ENCODE results near the gene GIT1. TPM values are rescaled to one million over a fixed set of nuclear protein-coding genes. Genes with fewer than 3 reads are reported as not detected.
A peak's percentile ranks its signal among the peaks of the same experiment; 100 is the strongest.

The GIT1 gene
- total RNA-seq, 1 experiment from 2014 or later, result 24.2 TPM

- no TSS peak for BruUV-seq (replicated peaks)
- H3K9me2 ChIP-seq (replicated peaks; ENCODE audit: low read length), result no peaks in the 10 kb centered on the region
- H3K27me3 ChIP-seq (ENCODE audit: low read length), result no peaks in the 10 kb centered on the region
- H3K9ac ChIP-seq (ENCODE audit: low read length), result no peak overlapping the region
- no peaks in the 10 kb centered on the region for H3K4me1 ChIP-seq (ENCODE audit: insufficient read depth, low read length)
- H3K27ac ChIP-seq (ENCODE audit: low read length), result no peak overlapping the region
- POLR2A ChIA-PET (ENCODE audit: unreplicated experiment), result no interaction called here
- no peaks in the 10 kb centered on the region for H3K9me3 ChIP-seq (ENCODE audit: low read length)
- no peak overlapping the region for H2AFZ ChIP-seq (ENCODE audit: low read length)
- no peak for ATAC-seq
- H3K4me2 ChIP-seq (ENCODE audit: low read length), result no peak overlapping the region
- no peak overlapping the region for H3K4me3 ChIP-seq (ENCODE audit: low read length)
- no peaks in the 10 kb centered on the region for H4K20me1 ChIP-seq (ENCODE audit: low read length)
- CTCF ChIA-PET, result no interaction called here
- H3F3A ChIP-seq (ENCODE audit: low read length, unreplicated experiment), result no peaks in the 10 kb centered on the region
- no peaks in the 10 kb centered on the region for H3K79me2 ChIP-seq (ENCODE audit: low read length)
- DNase-seq, result no peak
- no peaks in the 10 kb centered on the region for H3K36me3 ChIP-seq (ENCODE audit: low read depth, low read length)
- intact Hi-C loops (cut with micrococcal nuclease), result no loop called here
- TF ChIP-seq CTCF (conservative IDR thresholded peaks at IDR 0.05; ENCODE audit: low read depth, low read length) (no peak), EZH2phosphoT487 (IDR thresholded peaks at IDR 0.05; ENCODE audit: borderline replicate concordance, low read length) (no peak), EZH2 (IDR thresholded peaks at IDR 0.05; ENCODE audit: low read length, unreplicated experiment) (no peak)
Measured at GRCh38 chr17:29557739-29558116, 31.7 kb downstream of the GIT1 start.

- no peaks in the 10 kb centered on the region for H3K36me3 ChIP-seq (ENCODE audit: low read depth, low read length)
- no peaks in the 10 kb centered on the region for H4K20me1 ChIP-seq (ENCODE audit: low read length)
- no peaks in the 10 kb centered on the region for H3K79me2 ChIP-seq (ENCODE audit: low read length)
- ATAC-seq (peak; percentile 55; the same call in 1 of the 2 replicates), DNase-seq (peak; percentile 38)
- TF ChIP-seq EZH2phosphoT487 (IDR thresholded peaks at IDR 0.05; ENCODE audit: borderline replicate concordance, low read length), result no peak
- TF ChIP-seq CTCF (conservative IDR thresholded peaks at IDR 0.05; ENCODE audit: low read depth, low read length), result no peak
- no peak for TF ChIP-seq EZH2 (IDR thresholded peaks at IDR 0.05; ENCODE audit: low read length, unreplicated experiment)
- no peaks in the 10 kb centered on the region for H3K9me2 ChIP-seq (replicated peaks; ENCODE audit: low read length)
- intact Hi-C loops (cut with micrococcal nuclease), result no loop called here
- H3K4me2 ChIP-seq (ENCODE audit: low read length), result no peak overlapping the region
- BruUV-seq (replicated peaks), result no TSS peak
- H3K9me3 ChIP-seq (ENCODE audit: low read length), result no peaks in the 10 kb centered on the region
- H3K27ac ChIP-seq (ENCODE audit: low read length), result no peak overlapping the region
- no peak overlapping the region for H2AFZ ChIP-seq (ENCODE audit: low read length)
- CTCF ChIA-PET, result no interaction called here
- no peaks in the 10 kb centered on the region for H3F3A ChIP-seq (ENCODE audit: low read length, unreplicated experiment)
- H3K9ac ChIP-seq (ENCODE audit: low read length), result no peak overlapping the region
- POLR2A ChIA-PET (ENCODE audit: unreplicated experiment), result no interaction called here
- H3K4me1 ChIP-seq (ENCODE audit: insufficient read depth, low read length), result no peaks in the 10 kb centered on the region
- no peaks in the 10 kb centered on the region for H3K27me3 ChIP-seq (ENCODE audit: low read length)
- no peak overlapping the region for H3K4me3 ChIP-seq (ENCODE audit: low read length)
Measured at GRCh38 chr17:29557085-29557738, 32.2 kb downstream of the GIT1 start.

GRCh38 chr17:29555840-29556239 lies 33.6 kb downstream of the GIT1 start:
- H3K4me3 ChIP-seq (ENCODE audit: low read length), result no peak overlapping the region
- CTCF ChIA-PET, result no interaction called here
- no peaks in the 10 kb centered on the region for H4K20me1 ChIP-seq (ENCODE audit: low read length)
- no peak overlapping the region for H3K27ac ChIP-seq (ENCODE audit: low read length)
- H3K36me3 ChIP-seq (ENCODE audit: low read depth, low read length), result no peaks in the 10 kb centered on the region
- TF ChIP-seq EZH2phosphoT487 (IDR thresholded peaks at IDR 0.05; ENCODE audit: borderline replicate concordance, low read length), result no peak
- POLR2A ChIA-PET (ENCODE audit: unreplicated experiment), result no interaction called here
- H2AFZ ChIP-seq (ENCODE audit: low read length), result no peak overlapping the region
- H3K9ac ChIP-seq (ENCODE audit: low read length), result no peak overlapping the region
- ATAC-seq (no peak), DNase-seq (no peak)
- no peaks in the 10 kb centered on the region for H3F3A ChIP-seq (ENCODE audit: low read length, unreplicated experiment)
- H3K9me3 ChIP-seq (ENCODE audit: low read length), result no peaks in the 10 kb centered on the region
- intact Hi-C loops (cut with micrococcal nuclease), result no loop called here
- H3K9me2 ChIP-seq (replicated peaks; ENCODE audit: low read length), result no peaks in the 10 kb centered on the region
- H3K27me3 ChIP-seq (ENCODE audit: low read length), result no peaks in the 10 kb centered on the region
- no peaks in the 10 kb centered on the region for H3K4me1 ChIP-seq (ENCODE audit: insufficient read depth, low read length)
- BruUV-seq (replicated peaks), result no TSS peak
- no peaks in the 10 kb centered on the region for H3K79me2 ChIP-seq (ENCODE audit: low read length)
- H3K4me2 ChIP-seq (ENCODE audit: low read length), result no peak overlapping the region
